ENCODE data around the gene DCAF17. TPM values are rescaled to one million over a fixed set of nuclear protein-coding genes. Genes with fewer than 3 reads are reported as not detected.
"Not testable (repeated sequence)": the region's sequence is repeated elsewhere in the genome, so short reads cannot be mapped to it uniquely, and the experiment has no call there.

DCAF17 gene
- total RNA-seq, 1 donor from 2014 or later, result 23.1 TPM

- intact Hi-C loops (cut with micrococcal nuclease), result no loop called here
- peaks cover 53% of the 10 kb centered on the region for H3K27me3 Mint-ChIP-seq
- H3K27ac Mint-ChIP-seq, result no peak overlapping the region
- CTCF ChIA-PET, result no interaction called here
- DNase-seq (no peak), ATAC-seq (ENCODE audit: low read depth) (no peak)
- POLR2A ChIA-PET, result no interaction called here
- peaks cover 22% of the 10 kb centered on the region for H3K4me1 Mint-ChIP-seq
- no peak for TF ChIP-seq CTCF (IDR thresholded peaks at IDR 0.05)
- peak overlapping the region; percentile 76 for H3K4me3 Mint-ChIP-seq
- H3K36me3 Mint-ChIP-seq (ENCODE audit: low read depth), result no peaks in the 10 kb centered on the region
- no peaks in the 10 kb centered on the region for H3K9me3 Mint-ChIP-seq
Observed at GRCh38 chr2:171522788-171523087, 88.7 kb downstream of the DCAF17 start.

- H3K4me3 Mint-ChIP-seq, result peak overlapping the region; percentile 67
- POLR2A ChIA-PET, result interaction anchor here (0.6 to 1.1 kb wide), 2 partner anchors 18 to 326 kb away, joined by 3 to 4 read pairs; no protein-coding TSS in a partner anchor
- H3K36me3 Mint-ChIP-seq (ENCODE audit: low read depth), result no peaks in the 10 kb centered on the region
- ATAC-seq (ENCODE audit: low read depth) (no peak), DNase-seq (peak; percentile 17)
- TF ChIP-seq CTCF (IDR thresholded peaks at IDR 0.05), result no peak
- no peak overlapping the region for H3K27ac Mint-ChIP-seq
- intact Hi-C loops (cut with micrococcal nuclease), result no loop called here
- peaks cover 22% of the 10 kb centered on the region for H3K4me1 Mint-ChIP-seq
- peaks cover 52% of the 10 kb centered on the region for H3K27me3 Mint-ChIP-seq
- CTCF ChIA-PET, result no interaction called here
- H3K9me3 Mint-ChIP-seq, result no peaks in the 10 kb centered on the region
Observed at GRCh38 chr2:171523088-171524017, 89.3 kb downstream of the DCAF17 start.

- H3K4me3 Mint-ChIP-seq, result peak overlapping the region; percentile 59
- ATAC-seq (ENCODE audit: low read depth), result no peak
- H3K9me3 Mint-ChIP-seq, result no peaks in the 10 kb centered on the region
- H3K27ac Mint-ChIP-seq, result no peak overlapping the region
- H3K36me3 Mint-ChIP-seq (ENCODE audit: low read depth), result no peaks in the 10 kb centered on the region
- peaks cover 55% of the 10 kb centered on the region for H3K27me3 Mint-ChIP-seq
- DNase-seq, result no peak
- POLR2A ChIA-PET, result interaction anchor here (0.6 to 1.1 kb wide), 2 partner anchors 18 to 326 kb away, joined by 3 to 4 read pairs; no protein-coding TSS in a partner anchor
- CTCF ChIA-PET, result no interaction called here
- intact Hi-C loops (cut with micrococcal nuclease), result no loop called here
- peaks cover 22% of the 10 kb centered on the region for H3K4me1 Mint-ChIP-seq
- TF ChIP-seq CTCF (IDR thresholded peaks at IDR 0.05), result no peak
Observed at GRCh38 chr2:171524018-171524401, 90.0 kb downstream of the DCAF17 start.

GRCh38 chr2:171529914-171530313, 95.9 kb downstream of the DCAF17 start:
- intact Hi-C loops (cut with micrococcal nuclease), result no loop called here
- ChIA-PET CTCF (no interaction called here), POLR2A (no interaction called here)
- Mint-ChIP-seq H3K27me3 (peaks cover 26% of the 10 kb centered on the region), H3K9me3 (peaks cover 7% of the 10 kb centered on the region), H3K27ac (no peak overlapping the region), H3K4me3 (no peak overlapping the region), H3K36me3 (ENCODE audit: low read depth) (no peaks in the 10 kb centered on the region), H3K4me1 (no peaks in the 10 kb centered on the region)
- DNase-seq, result no peak
- ATAC-seq (ENCODE audit: low read depth), result no peak
- TF ChIP-seq CTCF (IDR thresholded peaks at IDR 0.05), result no peak

- Mint-ChIP-seq H3K4me1 (no peaks in the 10 kb centered on the region), H3K4me3 (no peak overlapping the region), H3K27ac (no peak overlapping the region), H3K9me3 (peaks cover 7% of the 10 kb centered on the region), H3K27me3 (peaks cover 24% of the 10 kb centered on the region), H3K36me3 (ENCODE audit: low read depth) (no peaks in the 10 kb centered on the region)
- POLR2A ChIA-PET, result no interaction called here
- CTCF ChIA-PET, result no interaction called here
- intact Hi-C loops (cut with micrococcal nuclease), result no loop called here
- TF ChIP-seq CTCF (IDR thresholded peaks at IDR 0.05), result no peak
- DNase-seq (no peak), ATAC-seq (ENCODE audit: low read depth) (no peak)
Observed at GRCh38 chr2:171530378-171530777, 96.4 kb downstream of the DCAF17 start.

GRCh38 chr2:171530859-171531258, 96.8 kb downstream of the DCAF17 start:
- intact Hi-C loops (cut with micrococcal nuclease); H3K9me3 Mint-ChIP-seq; H3K4me3 Mint-ChIP-seq; POLR2A ChIA-PET; ATAC-seq (ENCODE audit: low read depth); DNase-seq; H3K36me3 Mint-ChIP-seq (ENCODE audit: low read depth); H3K27ac Mint-ChIP-seq; H3K4me1 Mint-ChIP-seq: not testable (repeated sequence)
- H3K27me3 Mint-ChIP-seq, result peaks cover 23% of the 10 kb centered on the region
- CTCF ChIA-PET, result interaction anchor here (0.6 kb wide), 1 partner anchor 817 kb away, joined by 4 read pairs; no protein-coding TSS in a partner anchor
